Sigmoid colon (tissue), 4 donors: ENCODE measurements around the gene SCTR.

Source experiments
- EP300 ChIP-seq, 4 donors: sonication (generic); formaldehyde crosslinking; IDR thresholded peaks; one replicate each; pipeline ENCODE4 v1.6.1; 2017; ENCODE audit warnings: antibody characterized with exemption in 4 of 4
- POLR2A ChIP-seq, 2 donors: fragments of 450-650 bp; IDR thresholded peaks; one replicate each; pipeline ENCODE4 v1.6.1; 2016; ENCODE audit warnings: antibody characterized with exemption in 2 of 2, mild to moderate bottlenecking in 2 of 2, moderate library complexity in 2 of 2
- POLR2AphosphoS5 ChIP-seq, 4 donors: sonication (generic); formaldehyde crosslinking; IDR thresholded peaks; one replicate each; pipeline ENCODE4 v1.6.1; 2017; ENCODE audit warnings: antibody characterized with exemption in 4 of 4
- TF ChIP-seq, protein P1 (sequence below), 4 experiments: fragments of 450-650 bp in 3 of 4; fragments of 200-600 bp in 1 of 4; IDR thresholded peaks; one replicate each; pipeline ENCODE4 v1.5.1; 2016 to 2019; ENCODE audit warnings: antibody characterized with exemption in 4 of 4, mild to moderate bottlenecking in 3 of 4, moderate library complexity in 2 of 4

DNA sequence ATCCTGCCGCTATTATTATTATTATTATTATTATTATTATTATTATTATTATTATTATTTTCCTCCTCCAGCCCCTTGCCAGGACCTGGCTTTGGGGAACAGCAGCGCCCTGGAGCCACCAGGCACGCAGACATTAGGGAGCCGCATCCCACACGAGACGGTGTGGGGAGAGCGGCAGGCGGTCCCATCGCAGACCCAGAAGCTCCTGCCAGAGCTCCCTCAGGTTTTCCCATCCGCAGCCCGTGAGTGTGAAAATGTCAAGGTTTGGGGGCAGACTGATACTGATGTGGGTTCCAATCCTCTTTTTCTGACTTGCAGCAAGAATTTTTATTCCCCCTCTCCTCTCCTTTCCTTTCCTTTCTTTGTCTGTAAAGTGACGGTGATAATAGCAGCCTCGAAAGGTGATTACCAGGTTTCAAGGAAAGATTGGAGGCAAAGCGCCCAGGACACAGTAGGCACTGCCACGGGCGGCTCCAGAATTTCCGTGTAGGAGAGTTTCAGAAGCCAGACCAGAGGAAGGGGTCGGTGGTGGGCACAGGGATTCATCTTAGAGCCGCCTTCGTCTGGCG is 816 bp downstream of the SCTR start:
- TF ChIP-seq, protein P1, sequence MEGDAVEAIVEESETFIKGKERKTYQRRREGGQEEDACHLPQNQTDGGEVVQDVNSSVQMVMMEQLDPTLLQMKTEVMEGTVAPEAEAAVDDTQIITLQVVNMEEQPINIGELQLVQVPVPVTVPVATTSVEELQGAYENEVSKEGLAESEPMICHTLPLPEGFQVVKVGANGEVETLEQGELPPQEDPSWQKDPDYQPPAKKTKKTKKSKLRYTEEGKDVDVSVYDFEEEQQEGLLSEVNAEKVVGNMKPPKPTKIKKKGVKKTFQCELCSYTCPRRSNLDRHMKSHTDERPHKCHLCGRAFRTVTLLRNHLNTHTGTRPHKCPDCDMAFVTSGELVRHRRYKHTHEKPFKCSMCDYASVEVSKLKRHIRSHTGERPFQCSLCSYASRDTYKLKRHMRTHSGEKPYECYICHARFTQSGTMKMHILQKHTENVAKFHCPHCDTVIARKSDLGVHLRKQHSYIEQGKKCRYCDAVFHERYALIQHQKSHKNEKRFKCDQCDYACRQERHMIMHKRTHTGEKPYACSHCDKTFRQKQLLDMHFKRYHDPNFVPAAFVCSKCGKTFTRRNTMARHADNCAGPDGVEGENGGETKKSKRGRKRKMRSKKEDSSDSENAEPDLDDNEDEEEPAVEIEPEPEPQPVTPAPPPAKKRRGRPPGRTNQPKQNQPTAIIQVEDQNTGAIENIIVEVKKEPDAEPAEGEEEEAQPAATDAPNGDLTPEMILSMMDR (IDR thresholded peaks at IDR 0.05), result no peak
- TF ChIP-seq POLR2A (IDR thresholded peaks at IDR 0.05) (no peak), EP300 (IDR thresholded peaks at IDR 0.05) (no peak), POLR2AphosphoS5 (IDR thresholded peaks at IDR 0.05) (no peak)
